Esophagus muscularis mucosa (tissue), 4 donors: Measurements from ENCODE around the gene TACC2. TPM values are rescaled to one million over a fixed set of nuclear protein-coding genes. Genes with fewer than 3 reads are reported as not detected.

Source experiments
- DNase-seq: peaks from one replicate; pipeline ENCODE4 v3.0.0-alpha.2; 2017; ENCODE audit errors: extremely low spot score
- H3K27ac ChIP-seq, 4 donors: fragments of 200-600 bp; sonication (generic); replicated peaks in 1 of 4; 1 replicate in 3 of 4; 2 replicates in 1 of 4; pipeline ENCODE4 v1.5.1; 2016 to 2019; ENCODE audit warnings: mild to moderate bottlenecking in 1 of 4
- H3K27me3 ChIP-seq, 4 donors: fragments of 200-600 bp; sonication (generic); one replicate each; pipeline versions ENCODE4 v1.5.1 to v1.6.0; 2016 to 2019
- H3K36me3 ChIP-seq, 4 donors: fragments of 200-600 bp; sonication (generic); one replicate each; pipeline ENCODE4 v1.5.1; 2016 to 2019
- H3K4me1 ChIP-seq, 4 donors: fragments of 200-600 bp; sonication (generic); one replicate each; pipeline ENCODE4 v1.5.1; 2016 to 2019
- H3K4me3 ChIP-seq, 4 donors: fragments of 200-600 bp; sonication (generic); 1 replicate in 2 of 4; 2 replicates in 2 of 4; pipeline ENCODE4 v1.5.1; 2016 to 2019; ENCODE audit warnings: mild to moderate bottlenecking in 4 of 4, moderate library complexity in 1 of 4
- H3K9me3 ChIP-seq, 4 donors: fragments of 200-600 bp; sonication (generic); 1 replicate in 3 of 4; 2 replicates in 1 of 4; pipeline ENCODE4 v1.5.1; 2016 to 2019
- CTCF ChIP-seq, 3 experiments: fragments of 200-600 bp in 2 of 3; fragments of 450-650 bp in 1 of 3; sonication (generic) in 2 of 3; IDR thresholded peaks; one replicate each; pipeline ENCODE4 v1.5.1; 2017 to 2019; ENCODE audit warnings: antibody characterized with exemption in 3 of 3, mild to moderate bottlenecking in 2 of 3, moderate library complexity in 1 of 3
- EP300 ChIP-seq: sonication (generic); formaldehyde crosslinking; IDR thresholded peaks from one replicate; pipeline ENCODE4 v1.6.1; 2017; ENCODE audit warnings: antibody characterized with exemption
- POLR2A ChIP-seq: fragments of 450-650 bp; IDR thresholded peaks from one replicate; pipeline ENCODE4 v1.6.1; 2017; ENCODE audit warnings: antibody characterized with exemption, moderate library complexity, mild to moderate bottlenecking, low read depth
- POLR2AphosphoS5 ChIP-seq, 2 donors: sonication (generic); formaldehyde crosslinking; IDR thresholded peaks; one replicate each; pipeline ENCODE4 v1.6.1; 2017; ENCODE audit warnings: antibody characterized with exemption in 2 of 2
- WGBS: methylation state at CpG from one replicate; pipeline ENCODE4 v1.1.5; 2018; 5-methylcytosine and 5-hydroxymethylcytosine counted together
- intact Hi-C: fragments of 100-400 bp; cut with DNase I; formaldehyde crosslinking; loops from one replicate; pipeline ENCODE4 v1.15.1; 2023
- total RNA-seq, 4 donors: library from RNA; depleted of rRNA; stranded (reverse); fragments of >200 nt; gene quantifications; one replicate each; pipeline versions ENCODE4 v1.1.0 to v1.2.1, GENCODE V29; 2016

The TACC2 gene
- total RNA-seq, 4 donors from 2014 or later = 53.7 to 99.4 (median 75.6) TPM

DNA sequence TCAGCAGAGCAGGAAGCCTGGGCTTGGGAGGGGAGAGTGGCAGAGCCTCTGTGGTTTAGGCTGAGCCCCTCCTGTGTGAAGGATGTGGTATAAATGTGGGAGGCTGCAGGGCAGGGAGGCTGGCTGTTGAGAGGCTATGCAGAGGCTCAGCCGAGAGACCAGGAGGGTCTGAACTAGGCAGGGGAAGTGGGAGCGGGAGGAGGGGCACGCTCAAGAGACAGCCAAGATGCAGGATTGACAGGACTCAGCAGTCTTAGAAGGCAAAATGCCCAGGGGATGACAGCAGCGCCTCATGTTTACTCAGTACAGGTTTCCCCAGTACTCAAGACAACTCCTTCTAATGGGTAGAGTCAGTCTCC lies 306.5 kb downstream of the TACC2 start:
- Histone ChIP-seq H3K36me3 (no peaks in the 10 kb centered on the region), H3K9me3 (no peaks in the 10 kb centered on the region), H3K4me3 (no peak overlapping the region), H3K27ac (no peak overlapping the region), H3K27me3 (no peaks in the 10 kb centered on the region), H3K4me1 (peaks cover 0 to 12% (median 9%) of the 10 kb centered on the region in 4 donors)
- TF ChIP-seq POLR2AphosphoS5 (IDR thresholded peaks at IDR 0.05) (no peak), POLR2A (no peak), CTCF (IDR thresholded peaks at IDR 0.05) (no peak), EP300 (no peak)
- intact Hi-C loops = no loop called here
- DNase-seq = peak; percentile 80
- WGBS = 82% methylated on average over 4 of the region's 4 CpGs

DNA sequence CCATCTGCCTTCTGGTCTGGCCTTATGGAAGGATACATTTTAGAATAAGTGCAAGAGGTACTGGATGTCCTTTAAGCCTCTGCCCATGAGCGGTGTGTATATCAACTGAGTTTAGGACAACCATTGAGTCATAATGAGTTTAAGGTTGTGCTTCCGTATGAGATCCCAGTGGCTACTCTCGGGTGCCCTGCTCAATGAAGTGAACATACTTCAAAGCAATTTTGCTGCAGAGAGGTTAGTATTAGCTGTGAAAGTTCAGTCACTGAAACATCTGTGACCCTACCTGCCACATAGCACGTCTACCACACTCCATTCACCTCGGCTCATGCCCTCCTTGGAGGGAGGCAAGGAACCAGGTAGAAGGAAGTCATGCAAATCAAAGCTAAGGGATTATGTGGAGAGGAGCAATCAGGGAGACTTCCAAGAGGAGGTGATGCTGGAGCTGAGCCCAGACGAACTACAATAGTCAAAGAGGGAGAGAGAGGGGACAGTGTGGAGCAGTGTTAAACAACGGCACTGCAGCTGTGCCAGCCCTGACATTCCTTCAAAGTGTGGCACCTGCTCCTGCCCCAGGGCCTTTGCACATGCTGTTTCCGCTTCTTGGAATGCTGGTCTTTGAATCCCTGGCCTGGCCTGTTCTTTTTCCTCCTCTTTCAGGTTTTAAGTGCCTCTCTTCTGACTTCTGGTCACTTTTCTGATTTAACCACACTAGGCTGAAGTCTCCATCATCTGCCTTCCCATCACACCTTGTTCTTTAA lies 307.6 kb downstream of the TACC2 start:
- Histone ChIP-seq H3K4me1 (peaks cover 0 to 23% (median 20%) of the 10 kb centered on the region in 4 donors), H3K27me3 (no peaks in the 10 kb centered on the region), H3K27ac (no peak overlapping the region), H3K9me3 (no peaks in the 10 kb centered on the region), H3K36me3 (no peaks in the 10 kb centered on the region), H3K4me3 (no peak overlapping the region)
- DNase-seq = no peak
- intact Hi-C loops = loop anchor here (2.0 kb wide), 1 partner anchor 138 kb away; no protein-coding TSS in a partner anchor
- TF ChIP-seq CTCF (IDR thresholded peaks at IDR 0.05) (no peak), POLR2AphosphoS5 (IDR thresholded peaks at IDR 0.05) (no peak), POLR2A (no peak), EP300 (no peak)
- 81% methylated on average over 8 of the region's 8 CpGs for WGBS

DNA sequence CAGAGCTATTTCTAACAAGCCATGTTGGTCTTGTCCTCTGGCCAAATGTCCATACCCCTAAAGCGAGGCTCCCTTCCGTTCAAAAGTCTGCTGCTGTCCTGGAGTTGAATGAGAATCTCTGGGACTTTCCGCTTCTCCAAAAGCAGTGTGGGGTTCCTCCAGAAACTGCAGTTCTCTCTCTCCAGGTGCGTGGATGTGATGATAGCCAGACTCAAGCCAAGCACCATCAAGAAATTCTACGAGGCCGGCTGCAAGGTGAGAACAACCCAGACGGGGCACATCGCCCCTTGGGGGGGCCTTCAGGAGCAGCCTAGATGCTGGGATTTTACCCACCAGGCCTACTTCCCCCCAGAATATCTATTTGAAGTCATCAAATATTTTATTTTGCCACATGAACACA lies 308.6 kb downstream of the TACC2 start:
- WGBS = 77% methylated on average over 8 of the region's 8 CpGs
- Histone ChIP-seq H3K27ac (no peak overlapping the region), H3K27me3 (no peaks in the 10 kb centered on the region), H3K4me1 (peaks cover 0 to 27% (median 26%) of the 10 kb centered on the region in 4 donors), H3K36me3 (no peaks in the 10 kb centered on the region), H3K4me3 (no peak overlapping the region), H3K9me3 (no peaks in the 10 kb centered on the region)
- no peak for TF ChIP-seq POLR2A
- TF ChIP-seq CTCF (IDR thresholded peaks at IDR 0.05) = no peak
- no peak for TF ChIP-seq POLR2AphosphoS5 (IDR thresholded peaks at IDR 0.05)
- no peak for TF ChIP-seq EP300
- intact Hi-C loops = loop anchor here (2.0 kb wide), 1 partner anchor 137 kb away; no protein-coding TSS in a partner anchor
- peak; percentile 72 for DNase-seq

GRCh38 chr10:122298206-122298597 lies 309.2 kb downstream of the TACC2 start:
- TF ChIP-seq EP300 = no peak
- no peak overlapping the region for H3K27ac ChIP-seq
- H3K4me1 ChIP-seq = peaks cover 0 to 27% (median 26%) of the 10 kb centered on the region in 4 donors
- no peaks in the 10 kb centered on the region for H3K9me3 ChIP-seq
- peak; percentile 77 for DNase-seq
- no peak overlapping the region for H3K4me3 ChIP-seq
- no peaks in the 10 kb centered on the region for H3K27me3 ChIP-seq
- intact Hi-C loops = loop anchor here (2.0 kb wide), 2 partner anchors 45 to 267 kb away; no protein-coding TSS in a partner anchor
- 85% methylated on average over 5 of the region's 6 CpGs for WGBS
- H3K36me3 ChIP-seq = no peaks in the 10 kb centered on the region

- 13% methylated on average over 11 of the region's 15 CpGs for WGBS
Measured at GRCh38 chr10:122298598-122299301, 309.8 kb downstream of the TACC2 start.

More at GRCh38 chr10:122298598-122299301, 309.8 kb downstream of the TACC2 start:
- H3K4me3 ChIP-seq = peak overlapping the region in 3 of 4 donors; percentile 19 to 48 (median 19)
- H3K36me3 ChIP-seq = no peaks in the 10 kb centered on the region
- no peak for TF ChIP-seq POLR2A
- peak in 1 of 2 donors; percentile 34 for TF ChIP-seq POLR2AphosphoS5 (IDR thresholded peaks at IDR 0.05)
- no peak for TF ChIP-seq EP300
- TF ChIP-seq CTCF (IDR thresholded peaks at IDR 0.05) = peak; percentile 93 to 96 (median 96)
- peak overlapping the region in 1 of 4 donors; percentile 34 for H3K27ac ChIP-seq
- peaks cover 0 to 27% (median 26%) of the 10 kb centered on the region in 4 donors for H3K4me1 ChIP-seq
- H3K27me3 ChIP-seq = no peaks in the 10 kb centered on the region
- intact Hi-C loops = loop anchor here (2.0 kb wide), 2 partner anchors 44 to 266 kb away; no protein-coding TSS in a partner anchor
- no peaks in the 10 kb centered on the region for H3K9me3 ChIP-seq
- peak; percentile 90 for DNase-seq
